HG03175 (cell line): Measurements from ENCODE around the gene TMEM72.
"Not testable (repeated sequence)": the region's sequence is repeated elsewhere in the genome, so short reads cannot be mapped to it uniquely, and the experiment has no call there.

Experiments used
- ATAC-seq: cut with Tn5 transposase; IDR thresholded peaks from one replicate; pipeline ENCODE4 v1.9.1; 2021; ENCODE audit warnings: mild to moderate bottlenecking, moderate library complexity; ENCODE audit not compliant: unreplicated experiment

Gene TMEM72

DNA sequence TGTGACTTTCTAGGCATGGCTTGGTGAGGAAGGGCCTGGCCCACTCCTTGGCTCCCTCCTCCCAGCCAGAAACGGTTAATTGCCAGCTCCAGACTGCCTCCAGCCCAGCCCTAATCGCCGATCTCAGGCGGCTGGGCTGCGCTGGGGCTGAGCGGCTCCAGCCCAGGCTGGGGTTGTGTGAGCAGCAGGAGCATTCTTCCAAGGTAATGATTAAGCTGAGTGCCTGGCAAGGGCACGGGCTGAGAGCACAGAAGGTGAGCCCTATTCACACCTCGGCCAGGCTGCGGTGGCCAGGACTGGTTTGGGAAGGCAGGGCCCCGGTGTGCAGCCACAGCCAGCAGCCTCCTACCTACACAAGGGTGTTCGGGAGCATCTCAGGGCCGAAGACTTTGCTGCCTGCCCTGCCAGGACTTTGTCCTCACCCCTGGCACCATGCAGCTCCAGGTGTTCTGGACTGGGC, at the start of gene TMEM72:
TSS of gene TMEM72 (plus strand) at position 257 of the 460 bp plus-strand sequence. CDS start at position 433, 176 bp downstream.
- no peak for ATAC-seq

DNA sequence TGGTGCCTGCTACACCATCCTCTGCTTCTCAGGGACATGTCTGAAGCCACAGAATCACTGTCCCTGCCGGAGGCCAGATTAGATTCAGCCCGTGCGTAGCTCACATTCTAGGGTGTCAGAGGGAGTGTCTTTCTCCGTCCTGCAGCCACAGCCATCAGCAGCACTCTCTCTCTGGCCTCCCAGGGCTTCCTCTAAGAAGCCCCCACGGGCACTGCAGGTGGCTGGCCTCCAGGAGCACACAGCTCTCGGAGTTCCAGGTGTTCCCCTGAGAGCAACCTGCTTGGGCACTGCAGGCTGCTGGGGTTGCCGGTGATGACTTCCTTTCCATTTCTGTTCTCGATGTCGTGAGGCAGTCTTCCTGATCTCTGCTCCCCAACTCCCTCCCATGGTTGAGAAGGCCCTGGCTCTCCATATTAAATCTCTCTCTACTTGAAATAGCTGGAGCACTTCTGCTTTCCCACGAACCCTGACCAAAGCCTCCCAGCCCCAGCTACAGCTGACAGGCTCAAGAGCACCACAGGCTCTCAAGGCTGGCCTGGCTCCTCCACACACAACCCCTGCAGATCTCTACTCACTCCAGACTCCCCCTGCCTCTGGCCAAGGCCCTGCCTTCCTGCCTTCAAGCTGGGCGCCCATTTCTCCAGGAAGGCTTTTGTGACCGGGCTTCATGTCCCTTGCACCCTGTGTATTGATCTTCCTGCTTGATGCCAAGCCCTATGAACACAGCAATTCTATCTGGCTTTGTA, 49.0 kb upstream of the TMEM72 start:
- ATAC-seq: no peak

DNA sequence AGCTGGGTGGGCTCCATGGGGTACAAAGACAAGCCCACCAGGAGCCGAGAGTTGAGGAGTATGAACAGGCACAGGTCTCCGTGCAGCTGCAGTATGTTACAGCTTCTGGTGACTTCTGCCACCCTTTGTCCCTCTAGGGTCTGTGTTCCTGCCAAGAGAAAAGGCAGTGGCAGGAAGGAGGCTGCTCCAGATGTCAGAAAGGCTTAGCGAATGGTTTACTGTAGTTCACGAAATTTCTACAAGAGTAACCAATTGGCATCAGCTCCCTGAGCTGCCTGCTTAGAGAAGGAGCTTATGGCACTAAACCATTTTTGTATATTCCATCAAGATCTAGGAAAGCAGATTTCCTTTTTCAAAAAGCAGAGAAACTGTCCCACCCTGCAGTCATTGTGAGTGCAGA, 48.2 kb upstream of the TMEM72 start:
- no peak for ATAC-seq

DNA sequence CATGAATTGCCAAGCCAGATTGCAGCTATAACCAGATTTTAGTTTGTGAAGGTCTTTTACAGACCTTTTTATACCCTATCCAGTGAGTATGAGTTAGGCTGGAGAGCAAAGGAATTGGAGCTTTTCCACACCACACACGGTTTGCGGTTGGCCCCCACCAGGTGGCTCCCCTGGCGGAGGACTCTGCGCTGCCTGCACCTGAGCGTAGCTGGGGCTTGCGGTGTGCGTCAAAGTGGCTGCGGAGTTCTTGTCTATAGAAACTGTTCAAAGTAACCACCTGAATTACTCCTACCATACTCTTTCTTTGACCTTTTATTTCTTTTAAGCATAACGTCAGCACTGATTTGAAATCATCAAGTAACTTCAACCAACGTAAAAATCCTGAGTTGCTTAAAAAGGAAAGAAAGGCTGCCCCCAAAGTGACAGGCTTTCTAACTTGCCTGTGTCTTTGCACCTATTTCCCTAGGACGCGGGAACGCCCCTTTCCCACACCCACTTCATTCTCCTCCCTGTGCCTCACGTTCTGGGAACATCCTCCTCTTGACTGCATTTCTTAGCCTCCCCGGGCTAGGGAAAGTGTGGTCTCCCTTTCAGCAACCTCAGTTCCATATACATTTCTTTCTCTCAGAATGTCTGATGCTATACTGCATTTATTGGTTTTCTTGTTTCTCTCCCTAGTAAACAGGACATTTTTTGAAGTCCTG, 47.6 kb upstream of the TMEM72 start:
- ATAC-seq: no peak

DNA sequence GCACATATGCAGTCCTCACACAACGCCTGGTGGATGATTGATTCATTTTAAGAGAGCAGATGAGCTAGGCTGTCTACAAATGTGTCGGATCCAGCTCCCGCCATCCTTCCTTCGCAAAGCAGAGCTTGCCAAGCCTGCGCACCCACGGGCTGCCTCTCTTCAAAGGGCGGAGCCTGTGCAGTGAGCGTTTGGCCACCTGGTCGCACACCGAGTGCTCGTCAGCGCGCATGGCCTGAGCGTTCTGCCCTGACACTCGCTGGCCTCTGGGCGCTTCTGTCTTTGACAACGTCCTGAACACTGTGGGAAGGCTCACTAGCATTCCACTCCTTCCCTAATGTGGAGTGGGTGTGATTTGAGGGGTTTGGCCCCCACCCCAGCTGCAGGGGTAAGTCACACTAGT, 47.1 kb upstream of the TMEM72 start:
- no peak for ATAC-seq

DNA sequence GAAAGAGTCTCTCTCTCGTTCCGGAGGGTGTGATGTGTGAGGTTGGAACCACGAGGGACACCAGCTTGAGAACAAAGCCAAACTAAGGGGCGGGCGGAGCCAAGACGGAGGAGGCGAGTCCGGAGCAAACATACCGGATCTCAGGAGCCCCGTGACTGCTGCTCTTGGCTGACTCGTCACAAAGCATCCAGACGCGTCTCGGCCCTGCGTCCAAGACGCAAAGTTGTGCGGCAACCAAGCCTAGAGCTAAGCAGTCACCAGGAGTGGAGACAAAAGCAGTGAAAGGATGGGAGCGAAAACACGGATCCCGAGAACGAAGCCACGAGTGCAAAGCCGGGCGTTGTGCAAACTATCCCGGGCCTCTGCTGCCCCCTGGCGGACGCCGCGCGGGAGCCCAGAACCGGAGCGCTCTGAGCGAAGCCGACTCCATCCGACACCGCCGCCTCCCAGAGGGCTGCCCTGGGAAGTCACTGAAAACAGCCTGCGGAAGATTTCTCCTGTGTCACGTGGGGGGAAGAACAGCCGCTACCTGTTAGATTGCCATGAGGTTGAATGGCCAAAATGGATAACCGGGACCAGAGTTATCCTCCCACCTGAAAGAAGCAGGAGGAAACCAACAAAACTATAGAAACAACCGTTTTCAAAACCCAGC, 46.4 kb upstream of the TMEM72 start:
- peak; percentile 90 for ATAC-seq

DNA sequence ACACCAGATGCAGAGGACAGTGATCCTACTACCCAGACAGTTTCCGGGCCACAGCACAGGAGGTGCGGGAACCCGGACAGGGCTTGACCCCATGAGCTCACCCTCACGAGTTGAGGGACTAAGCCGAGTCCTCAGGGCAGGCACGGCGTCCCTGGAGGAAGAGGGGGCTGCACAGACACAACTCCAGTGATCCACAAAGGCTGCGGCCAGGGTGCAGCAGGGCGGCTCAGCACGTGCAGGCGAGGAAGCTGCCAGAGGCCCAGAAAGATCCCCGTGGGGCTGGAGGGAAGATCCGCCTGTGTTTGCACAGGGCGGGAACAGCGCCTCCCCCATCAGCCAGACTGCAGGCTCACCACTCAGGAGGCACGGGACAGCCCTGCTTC, 45.9 kb upstream of the TMEM72 start:
- ATAC-seq: peak; percentile 4

DNA sequence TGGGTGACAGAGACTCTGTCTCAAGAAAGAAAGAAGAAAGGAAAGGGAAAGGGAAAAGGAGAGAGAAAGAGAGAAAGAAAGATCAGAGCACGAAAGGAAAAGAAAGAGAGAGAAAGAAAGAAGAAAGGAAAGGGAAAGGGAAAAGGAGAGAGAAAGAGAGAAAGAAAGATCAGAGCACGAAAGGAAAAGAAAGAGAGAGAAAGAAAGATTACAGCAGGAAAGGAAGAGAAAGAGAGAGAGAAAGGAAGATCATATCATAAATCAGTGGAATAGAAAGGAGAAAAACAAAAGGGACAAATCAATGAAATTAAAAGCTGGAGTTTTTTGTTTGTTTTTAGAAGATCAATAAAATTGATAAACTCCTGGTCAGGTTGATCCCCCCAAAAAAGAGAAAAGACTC, 44.8 kb upstream of the TMEM72 start:
- not testable (repeated sequence) for ATAC-seq

DNA sequence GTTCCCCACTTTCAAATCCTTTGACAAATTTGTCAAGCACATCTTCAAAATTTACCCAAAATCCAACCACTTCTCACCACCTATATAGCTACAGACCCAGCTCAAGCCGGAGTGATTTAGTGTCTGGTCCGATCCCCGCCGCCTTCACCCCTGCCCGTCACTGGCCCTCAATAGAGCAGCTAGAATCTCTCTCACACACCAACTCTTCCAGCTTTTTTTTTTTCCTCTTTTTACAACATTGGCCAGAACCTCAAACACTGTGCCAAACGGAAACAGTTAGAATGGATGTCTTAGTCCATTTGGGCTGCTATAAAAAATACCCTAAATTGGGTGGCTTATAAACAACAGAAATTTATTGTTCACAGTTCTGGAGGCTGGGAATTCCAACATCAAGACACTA, 41.1 kb upstream of the TMEM72 start:
- no peak for ATAC-seq

DNA sequence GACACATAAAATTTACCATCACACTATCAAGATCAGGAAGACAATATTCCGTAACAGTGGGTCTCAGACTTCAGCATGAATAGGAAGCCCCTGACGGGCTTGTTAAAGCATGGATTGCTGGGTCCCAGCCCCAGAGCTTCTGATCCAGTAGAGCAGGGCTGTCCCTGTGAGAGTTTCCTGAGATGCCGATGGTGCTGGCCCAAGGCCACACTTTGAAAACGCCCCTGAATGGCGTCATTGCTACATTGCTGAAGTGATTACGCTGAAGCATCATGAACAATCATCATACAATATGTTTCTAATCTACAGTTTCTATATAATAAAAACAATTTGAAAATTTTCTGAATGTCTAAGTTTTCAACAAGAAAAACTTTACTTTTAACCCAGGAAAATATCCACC, 38.0 kb upstream of the TMEM72 start:
- ATAC-seq: no peak

DNA sequence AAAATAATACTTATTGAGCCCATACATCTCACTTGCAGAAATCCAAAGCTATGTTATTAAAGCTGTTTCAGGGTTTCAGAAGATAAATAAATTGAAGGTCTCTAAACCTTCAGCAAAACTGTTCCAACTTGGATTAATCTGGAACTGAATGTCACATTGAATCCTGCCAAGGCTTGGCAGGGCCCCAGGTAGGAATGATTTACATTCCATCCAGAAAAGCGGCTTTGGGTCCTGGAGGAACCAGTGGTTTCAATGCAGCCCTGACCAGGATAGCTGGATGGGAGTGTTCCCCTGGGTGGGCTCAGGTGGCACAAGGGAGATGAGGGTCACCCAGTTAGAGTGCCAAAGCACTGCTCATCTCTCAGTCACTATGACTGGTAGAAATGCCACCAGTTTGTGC, 37.0 kb upstream of the TMEM72 start:
- no peak for ATAC-seq

DNA sequence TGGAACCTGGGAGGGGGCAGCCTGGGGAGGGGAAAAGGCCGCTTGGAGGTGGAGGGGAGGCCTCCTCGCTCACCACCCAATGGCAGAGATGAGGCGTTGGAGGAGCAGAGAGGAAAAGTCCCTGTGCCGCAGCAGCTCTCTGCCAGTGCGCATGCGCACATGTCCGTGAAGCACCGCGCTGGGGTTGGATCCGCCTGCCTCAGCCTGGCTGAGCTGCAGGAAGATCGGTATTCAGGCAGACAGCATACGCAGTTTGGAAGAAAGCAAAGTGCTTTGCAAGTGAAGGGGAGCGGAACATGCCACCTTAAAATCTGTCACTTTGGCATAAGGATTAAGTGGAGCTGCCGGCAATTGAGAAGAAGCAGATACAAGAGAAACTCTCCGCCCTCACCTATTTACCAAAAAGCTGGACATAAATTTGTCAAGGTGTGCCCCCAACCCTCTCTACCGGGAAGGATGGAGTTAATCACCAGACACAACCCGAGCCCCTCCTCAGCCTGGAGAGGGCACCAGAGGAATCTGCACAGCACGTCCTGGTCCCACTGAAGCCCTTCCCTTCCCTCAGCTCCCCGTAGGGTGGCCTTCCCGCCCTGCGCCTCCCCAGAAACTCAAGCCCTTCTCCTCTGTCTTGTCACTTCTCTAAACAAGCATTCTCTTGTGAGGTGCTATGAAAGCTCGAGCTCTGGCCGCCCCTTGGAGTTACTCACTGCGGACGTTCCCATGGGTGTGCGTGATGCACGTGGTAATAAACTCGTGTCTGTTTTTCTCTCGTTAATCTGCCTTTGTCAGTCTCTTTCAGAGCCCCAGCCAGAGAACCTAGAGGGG, 32.2 kb upstream of the TMEM72 start:
- ATAC-seq: peak; percentile 55

DNA sequence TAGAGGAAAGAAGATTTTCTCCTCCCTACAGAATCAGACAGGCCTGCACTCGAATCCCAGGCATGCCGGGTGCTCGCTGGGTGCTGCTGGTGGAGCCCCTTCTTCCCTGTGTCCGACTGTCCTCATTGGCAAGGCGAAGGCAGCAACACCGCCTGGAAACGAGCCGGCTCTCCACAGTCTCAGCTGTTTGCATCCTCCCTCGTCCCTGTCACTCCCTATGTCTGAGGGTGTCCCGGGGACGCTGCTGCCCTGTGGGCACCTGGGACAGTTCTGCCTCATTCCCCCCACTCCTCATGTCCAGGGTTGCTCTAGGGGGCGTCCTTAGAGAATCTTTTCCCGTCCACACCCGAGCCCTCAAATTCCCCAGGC, 31.6 kb upstream of the TMEM72 start:
- no peak for ATAC-seq

DNA sequence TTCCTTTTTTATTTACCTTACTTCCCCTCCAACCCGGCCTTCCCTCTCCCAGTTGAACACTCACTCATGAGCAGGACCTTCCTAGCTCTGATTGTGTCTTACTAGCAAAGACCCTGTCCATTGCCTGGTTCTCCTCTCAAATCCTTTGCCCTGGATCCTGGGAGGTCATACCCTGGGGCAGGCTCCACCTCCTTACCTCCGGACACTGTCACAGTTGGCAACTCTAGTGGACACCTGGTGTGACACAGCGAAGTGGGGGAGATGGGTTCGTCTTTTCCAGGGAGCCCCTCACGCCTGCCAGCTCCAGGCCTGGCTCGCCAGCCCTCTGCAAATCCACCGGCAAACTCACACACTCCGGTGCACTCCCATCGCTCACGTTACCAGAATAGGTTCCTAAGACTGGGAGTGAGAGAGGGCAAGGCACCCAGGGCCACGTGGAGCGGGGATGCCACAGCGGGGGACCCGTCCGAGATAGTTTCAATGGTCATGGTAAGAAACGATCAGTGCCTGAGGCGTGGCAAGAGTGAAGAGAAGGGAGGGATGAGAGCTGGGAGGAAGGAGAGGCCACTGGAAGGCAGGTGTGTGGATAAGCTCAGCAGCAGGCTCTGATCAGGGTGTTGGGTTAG, 30.9 kb upstream of the TMEM72 start:
- no peak for ATAC-seq

DNA sequence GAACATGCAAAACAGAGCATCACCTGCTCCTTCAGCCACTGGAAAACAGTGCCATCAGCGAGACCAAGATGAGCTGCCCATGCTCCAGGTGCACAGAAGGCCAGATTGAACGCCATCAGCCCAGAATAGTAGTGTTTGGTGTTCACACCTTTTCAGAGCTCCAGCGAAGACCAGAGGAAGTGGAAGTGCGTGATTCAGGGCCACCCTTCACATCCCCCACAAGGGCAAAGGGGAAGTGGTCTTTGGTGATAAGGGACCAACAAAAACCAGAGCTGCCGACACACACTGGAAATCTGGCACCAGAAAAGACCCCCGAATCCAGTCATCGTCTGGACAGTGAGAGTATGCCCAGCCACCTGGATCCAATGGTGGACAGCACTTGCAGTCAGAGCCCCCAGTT, 29.5 kb upstream of the TMEM72 start:
- no peak for ATAC-seq

DNA sequence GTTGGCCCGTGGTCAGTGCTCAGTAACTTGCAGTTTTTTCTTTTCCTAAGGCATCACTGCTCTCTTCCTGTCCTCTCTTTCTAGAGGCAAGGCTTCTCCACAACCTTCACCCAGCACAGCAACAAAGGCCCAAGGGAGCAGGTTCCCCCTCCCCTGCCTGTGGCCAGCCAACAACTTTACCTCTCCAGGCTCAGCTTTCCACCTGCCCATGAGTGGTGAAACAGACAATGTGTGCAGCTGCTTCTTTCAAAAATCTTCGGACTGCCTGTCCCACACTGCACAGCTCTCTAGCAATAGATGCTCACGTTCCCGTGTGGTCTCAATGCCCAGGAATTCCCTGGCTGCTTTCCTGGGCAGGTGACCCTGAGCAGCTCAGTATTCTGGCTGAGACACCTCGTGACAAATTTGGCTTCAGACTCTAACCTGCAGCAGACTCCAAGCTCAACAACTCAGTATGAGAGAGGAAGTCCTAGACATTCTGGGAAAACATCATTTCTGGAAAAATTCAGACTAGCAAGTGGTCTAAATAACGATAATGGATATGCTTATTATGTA, 28.9 kb upstream of the TMEM72 start:
- no peak for ATAC-seq

DNA sequence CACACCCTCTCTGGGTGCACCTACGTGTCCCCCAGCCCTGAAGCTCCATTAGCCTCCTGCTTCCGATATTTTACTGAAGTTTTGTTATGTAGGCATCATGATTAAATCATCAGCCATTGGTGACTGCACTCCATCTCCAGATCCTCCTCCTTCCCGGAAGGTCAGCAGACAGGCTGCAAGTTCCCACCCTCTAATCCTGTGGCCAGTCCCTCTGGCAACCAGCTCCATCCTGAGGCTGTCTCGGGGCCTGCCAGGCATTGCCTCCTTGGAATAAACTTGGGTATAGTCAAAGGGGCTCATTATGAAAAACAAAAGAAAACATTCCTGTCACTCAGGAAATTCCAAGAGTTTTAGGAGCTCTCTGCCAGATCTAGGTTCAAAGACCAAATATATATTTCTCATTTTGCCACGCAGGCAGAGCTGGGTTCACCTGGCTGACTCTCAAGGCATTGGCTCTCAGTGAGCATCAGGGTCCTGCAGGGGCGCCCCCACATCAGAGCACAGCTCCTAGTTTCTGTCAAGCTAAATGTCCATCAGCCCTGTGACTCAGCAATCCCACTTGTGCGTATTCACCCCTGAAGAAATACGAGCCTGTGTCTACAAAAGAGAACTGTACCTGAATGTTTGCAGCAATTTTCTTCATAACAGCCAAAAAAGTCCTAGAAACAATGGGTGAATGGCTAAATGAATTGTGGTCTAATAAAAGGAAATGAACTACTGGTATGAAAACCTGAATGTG, 27.4 kb upstream of the TMEM72 start:
- ATAC-seq: no peak

DNA sequence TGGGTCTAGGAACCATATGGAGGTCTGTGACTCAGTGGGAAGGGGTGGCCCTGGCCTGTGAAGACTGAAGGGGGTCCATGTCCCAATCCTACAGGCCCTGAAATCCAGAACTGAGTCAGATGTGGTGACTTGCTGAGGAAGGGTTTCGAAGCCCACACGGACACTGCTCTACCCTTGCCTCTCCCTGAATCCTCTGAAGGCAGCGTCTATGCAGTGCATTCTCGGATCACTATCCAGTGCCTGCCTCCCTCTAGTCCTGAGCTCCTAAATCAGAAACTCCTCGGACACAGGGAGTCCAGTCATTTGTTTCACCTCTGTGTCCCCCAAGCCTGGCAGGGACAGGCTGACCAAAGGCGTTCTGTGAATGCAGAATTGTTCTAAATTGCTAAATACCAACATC, 25.4 kb upstream of the TMEM72 start:
- no peak for ATAC-seq

DNA sequence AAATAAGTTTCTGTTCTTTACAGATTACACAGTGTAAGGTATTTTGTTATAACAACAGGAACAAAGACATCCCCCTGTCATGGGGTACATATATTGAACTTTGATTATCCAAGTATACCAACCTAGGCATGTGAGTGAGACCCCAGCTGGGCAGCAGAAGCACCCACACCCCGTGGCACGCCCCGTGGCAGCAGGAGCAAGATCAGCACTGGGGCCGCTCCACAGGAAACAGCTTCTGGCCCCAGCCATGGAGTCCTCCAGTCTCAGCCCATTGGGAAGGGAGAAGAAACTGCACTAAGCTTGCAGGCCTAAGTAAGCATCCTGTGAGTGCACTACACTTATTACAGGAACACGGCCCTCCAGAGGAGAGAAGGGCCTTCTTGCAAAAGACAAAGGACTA, 24.2 kb upstream of the TMEM72 start:
- no peak for ATAC-seq

DNA sequence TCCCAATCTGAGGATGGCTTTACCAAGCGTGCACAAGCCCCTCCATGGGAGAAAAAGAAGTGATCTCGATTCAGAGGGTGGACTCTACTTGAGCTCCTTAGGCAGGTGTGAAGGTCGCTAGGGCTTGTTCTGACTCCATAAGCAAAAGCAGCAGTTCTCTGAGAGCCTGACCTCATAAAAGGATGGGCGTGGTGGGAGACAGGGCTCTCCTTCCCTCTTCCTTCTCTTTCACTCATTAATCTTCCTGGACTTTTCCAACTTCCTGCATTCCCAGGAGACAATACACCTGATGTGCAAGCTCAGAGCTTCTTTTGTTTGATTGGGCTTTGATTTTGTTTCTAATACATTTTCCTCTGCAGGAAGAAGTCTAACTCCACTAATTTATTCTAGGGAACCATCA, 22.3 kb upstream of the TMEM72 start:
- no peak for ATAC-seq
